Measurements from ENCODE around the gene LPO. TPM values are rescaled to one million over a fixed set of nuclear protein-coding genes. Genes with fewer than 3 reads are reported as not detected.

The LPO gene
- total RNA-seq, 1 experiment from 2014 or later: 0.20 TPM

DNA sequence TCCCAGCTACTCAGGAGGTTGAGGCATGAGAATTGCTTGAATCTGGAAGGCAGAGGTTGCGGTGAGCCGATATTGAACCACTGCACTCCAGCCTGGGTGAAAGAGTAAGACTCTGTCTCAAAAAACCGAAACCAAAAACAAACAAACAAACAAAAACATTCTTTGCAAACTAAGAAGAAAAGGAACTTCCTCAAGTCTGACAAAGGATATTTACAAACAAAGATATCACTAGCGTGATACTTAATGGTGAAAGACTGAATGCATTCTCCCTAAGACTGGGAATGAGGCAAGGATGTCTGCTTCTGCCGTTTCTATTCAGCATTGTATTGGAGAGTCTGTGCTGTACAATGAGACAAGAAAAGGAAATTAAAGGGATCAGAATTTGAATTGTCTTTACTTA lies 52.9 kb downstream of the LPO start (continued):
- TF ChIP-seq PRDM15 (CRISPR knock-in tag; IDR thresholded peaks at IDR 0.05) (no peak), ATF6 (CRISPR knock-in tag; IDR thresholded peaks at IDR 0.05) (no peak), FOXP1 (CRISPR knock-in tag; IDR thresholded peaks at IDR 0.05; ENCODE audit: borderline replicate concordance) (no peak), GABPB1 (CRISPR knock-in tag; IDR thresholded peaks at IDR 0.05) (no peak), ZMAT4 (CRISPR knock-in tag; IDR thresholded peaks at IDR 0.05) (no peak), ZBTB21 (CRISPR knock-in tag; IDR thresholded peaks at IDR 0.05; ENCODE audit: borderline replicate concordance) (no peak), CBFB (CRISPR knock-in tag; IDR thresholded peaks at IDR 0.05; ENCODE audit: low read depth) (no peak)
- TF ChIP-seq, protein P1, sequence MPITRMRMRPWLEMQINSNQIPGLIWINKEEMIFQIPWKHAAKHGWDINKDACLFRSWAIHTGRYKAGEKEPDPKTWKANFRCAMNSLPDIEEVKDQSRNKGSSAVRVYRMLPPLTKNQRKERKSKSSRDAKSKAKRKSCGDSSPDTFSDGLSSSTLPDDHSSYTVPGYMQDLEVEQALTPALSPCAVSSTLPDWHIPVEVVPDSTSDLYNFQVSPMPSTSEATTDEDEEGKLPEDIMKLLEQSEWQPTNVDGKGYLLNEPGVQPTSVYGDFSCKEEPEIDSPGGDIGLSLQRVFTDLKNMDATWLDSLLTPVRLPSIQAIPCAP (CRISPR knock-in tag; IDR thresholded peaks at IDR 0.05): no peak
- TF ChIP-seq, protein P2, sequence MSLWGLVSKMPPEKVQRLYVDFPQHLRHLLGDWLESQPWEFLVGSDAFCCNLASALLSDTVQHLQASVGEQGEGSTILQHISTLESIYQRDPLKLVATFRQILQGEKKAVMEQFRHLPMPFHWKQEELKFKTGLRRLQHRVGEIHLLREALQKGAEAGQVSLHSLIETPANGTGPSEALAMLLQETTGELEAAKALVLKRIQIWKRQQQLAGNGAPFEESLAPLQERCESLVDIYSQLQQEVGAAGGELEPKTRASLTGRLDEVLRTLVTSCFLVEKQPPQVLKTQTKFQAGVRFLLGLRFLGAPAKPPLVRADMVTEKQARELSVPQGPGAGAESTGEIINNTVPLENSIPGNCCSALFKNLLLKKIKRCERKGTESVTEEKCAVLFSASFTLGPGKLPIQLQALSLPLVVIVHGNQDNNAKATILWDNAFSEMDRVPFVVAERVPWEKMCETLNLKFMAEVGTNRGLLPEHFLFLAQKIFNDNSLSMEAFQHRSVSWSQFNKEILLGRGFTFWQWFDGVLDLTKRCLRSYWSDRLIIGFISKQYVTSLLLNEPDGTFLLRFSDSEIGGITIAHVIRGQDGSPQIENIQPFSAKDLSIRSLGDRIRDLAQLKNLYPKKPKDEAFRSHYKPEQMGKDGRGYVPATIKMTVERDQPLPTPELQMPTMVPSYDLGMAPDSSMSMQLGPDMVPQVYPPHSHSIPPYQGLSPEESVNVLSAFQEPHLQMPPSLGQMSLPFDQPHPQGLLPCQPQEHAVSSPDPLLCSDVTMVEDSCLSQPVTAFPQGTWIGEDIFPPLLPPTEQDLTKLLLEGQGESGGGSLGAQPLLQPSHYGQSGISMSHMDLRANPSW (CRISPR knock-in tag; conservative IDR thresholded peaks at IDR 0.05; ENCODE audit: low read depth): no peak
- TF ChIP-seq, protein P3, sequence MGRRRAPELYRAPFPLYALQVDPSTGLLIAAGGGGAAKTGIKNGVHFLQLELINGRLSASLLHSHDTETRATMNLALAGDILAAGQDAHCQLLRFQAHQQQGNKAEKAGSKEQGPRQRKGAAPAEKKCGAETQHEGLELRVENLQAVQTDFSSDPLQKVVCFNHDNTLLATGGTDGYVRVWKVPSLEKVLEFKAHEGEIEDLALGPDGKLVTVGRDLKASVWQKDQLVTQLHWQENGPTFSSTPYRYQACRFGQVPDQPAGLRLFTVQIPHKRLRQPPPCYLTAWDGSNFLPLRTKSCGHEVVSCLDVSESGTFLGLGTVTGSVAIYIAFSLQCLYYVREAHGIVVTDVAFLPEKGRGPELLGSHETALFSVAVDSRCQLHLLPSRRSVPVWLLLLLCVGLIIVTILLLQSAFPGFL (CRISPR knock-in tag; IDR thresholded peaks at IDR 0.05; ENCODE audit: borderline replicate concordance): no peak

- ChIA-PET POLR2A (no interaction called here), CTCF (no interaction called here)
- Mint-ChIP-seq H3K36me3 (no peaks in the 10 kb centered on the region), H3K4me3 (no peak overlapping the region), H3K4me1 (no peaks in the 10 kb centered on the region), H3K27ac (no peak overlapping the region), H3K27me3 (ENCODE audit: low read depth) (peaks cover 16% of the 10 kb centered on the region), H3K9me3 (no peaks in the 10 kb centered on the region; the same call in 1 of the 2 replicates)
- ATAC-seq (no peak), DNase-seq (ENCODE audit: low spot score) (no peak)
- TF ChIP-seq ZNF138 (CRISPR knock-in tag; conservative IDR thresholded peaks at IDR 0.05) (no peak), ESRRA (CRISPR knock-in tag; IDR thresholded peaks at IDR 0.05; ENCODE audit: borderline replicate concordance) (no peak), ZNF263 (CRISPR knock-in tag; IDR thresholded peaks at IDR 0.05; ENCODE audit: low read depth) (no peak), NR2C2 (CRISPR knock-in tag; IDR thresholded peaks at IDR 0.05) (no peak)
These were observed 55.6 kb downstream of the LPO start for GRCh38 chr17:58294034-58294433.
